Adrenal gland (tissue), 5 donors: Measurements from ENCODE around the gene MED1.

ENCODE experiments used
- POLR2A ChIP-seq, 2 donors: fragments of 450-650 bp; IDR thresholded peaks; one replicate each; pipeline ENCODE4 v1.6.1; 2017; ENCODE audit warnings: antibody characterized with exemption in 2 of 2, mild to moderate bottlenecking in 2 of 2, moderate library complexity in 1 of 2
- TF ChIP-seq, protein P1 (sequence below), 6 experiments: fragments of 450-650 bp in 4 of 6; fragments of 200-600 bp in 2 of 6; sonication (generic) in 1 of 6; IDR thresholded peaks; 1 replicate in 5 of 6; 2 replicates in 1 of 6; pipeline versions ENCODE4 v1.5.1 to v1.8.0; 2016 to 2021; ENCODE audit warnings: antibody characterized with exemption in 6 of 6, mild to moderate bottlenecking in 2 of 6, moderate library complexity in 1 of 6
- donor health status: DM: no; HTN: no; CAD: no.

DNA sequence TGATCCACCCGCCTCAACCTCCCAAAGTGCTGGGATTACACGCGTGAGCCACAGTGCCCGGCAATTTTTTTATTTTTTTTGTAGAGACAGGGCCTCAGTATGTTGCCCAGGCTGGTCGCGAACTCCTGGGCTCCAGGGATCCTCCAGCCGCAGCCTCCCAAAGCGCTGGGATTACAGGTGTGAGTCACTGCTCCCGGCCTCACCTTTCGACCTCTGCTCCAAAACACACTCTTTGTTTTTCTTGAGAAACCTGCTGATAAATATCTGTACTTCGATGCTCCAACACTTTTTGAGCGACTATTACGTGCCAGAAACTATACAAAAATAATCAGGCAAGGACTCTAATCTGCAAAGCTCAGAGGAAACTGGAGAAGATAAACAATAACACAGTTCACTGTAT lies 1.0 kb downstream of the MED1 start:
- no peak for TF ChIP-seq POLR2A (IDR thresholded peaks at IDR 0.05)
- TF ChIP-seq, protein P1, sequence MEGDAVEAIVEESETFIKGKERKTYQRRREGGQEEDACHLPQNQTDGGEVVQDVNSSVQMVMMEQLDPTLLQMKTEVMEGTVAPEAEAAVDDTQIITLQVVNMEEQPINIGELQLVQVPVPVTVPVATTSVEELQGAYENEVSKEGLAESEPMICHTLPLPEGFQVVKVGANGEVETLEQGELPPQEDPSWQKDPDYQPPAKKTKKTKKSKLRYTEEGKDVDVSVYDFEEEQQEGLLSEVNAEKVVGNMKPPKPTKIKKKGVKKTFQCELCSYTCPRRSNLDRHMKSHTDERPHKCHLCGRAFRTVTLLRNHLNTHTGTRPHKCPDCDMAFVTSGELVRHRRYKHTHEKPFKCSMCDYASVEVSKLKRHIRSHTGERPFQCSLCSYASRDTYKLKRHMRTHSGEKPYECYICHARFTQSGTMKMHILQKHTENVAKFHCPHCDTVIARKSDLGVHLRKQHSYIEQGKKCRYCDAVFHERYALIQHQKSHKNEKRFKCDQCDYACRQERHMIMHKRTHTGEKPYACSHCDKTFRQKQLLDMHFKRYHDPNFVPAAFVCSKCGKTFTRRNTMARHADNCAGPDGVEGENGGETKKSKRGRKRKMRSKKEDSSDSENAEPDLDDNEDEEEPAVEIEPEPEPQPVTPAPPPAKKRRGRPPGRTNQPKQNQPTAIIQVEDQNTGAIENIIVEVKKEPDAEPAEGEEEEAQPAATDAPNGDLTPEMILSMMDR (IDR thresholded peaks at IDR 0.05) = no peak
